HEK293T (cell line): ENCODE measurements around the gene CABP4.

ENCODE experiments used
- CTCF ChIA-PET: fragments of 350-600 bp; formaldehyde crosslinking; extraction: SDS; loops from one replicate; lab custom pipeline; 2021; ENCODE audit warnings: antibody characterized with exemption, inconsistent platforms; lab: Yijun Ruan, JAX
- POLR2A ChIA-PET: fragments of 350-600 bp; formaldehyde crosslinking; extraction: SDS; loops from one replicate; lab custom pipeline; 2020; ENCODE audit warnings: antibody characterized with exemption, inconsistent platforms; lab: Yijun Ruan, JAX
- DNase-seq: peaks from one replicate; pipeline ENCODE4 v3.0.0; 2012; ENCODE audit warnings: mixed read lengths; ENCODE audit errors: extremely low spot score
- ARNT ChIP-seq: fragments of 450-650 bp; IDR thresholded peaks from 2 replicates; pipeline ENCODE4 v1.6.1; 2017; ENCODE audit warnings: mild to moderate bottlenecking
- BHLHE40 ChIP-seq: fragments of 450-650 bp; IDR thresholded peaks from 2 replicates; pipeline ENCODE4 v1.6.1; 2016; ENCODE audit warnings: mild to moderate bottlenecking, moderate library complexity, borderline replicate concordance
- CTBP1 ChIP-seq: fragments of 450-650 bp; IDR thresholded peaks from 2 replicates; pipeline ENCODE4 v1.6.1; 2016; ENCODE audit warnings: borderline replicate concordance
- ELF4 ChIP-seq: fragments of 450-650 bp; IDR thresholded peaks from 2 replicates; pipeline ENCODE4 v1.6.1; 2017; ENCODE audit warnings: antibody characterized with exemption
- FOXA1 ChIP-seq: fragments of 450-650 bp; IDR thresholded peaks from 2 replicates; pipeline ENCODE4 v1.6.1; 2016; ENCODE audit warnings: mild to moderate bottlenecking
- FOXK2 ChIP-seq: fragments of 450-650 bp; IDR thresholded peaks from 2 replicates; pipeline ENCODE4 v1.6.1; 2016; ENCODE audit warnings: mild to moderate bottlenecking
- FOXM1 ChIP-seq: fragments of 450-650 bp; IDR thresholded peaks from 2 replicates; pipeline ENCODE4 v1.6.1; 2017; ENCODE audit warnings: mild to moderate bottlenecking, borderline replicate concordance
- HDGF ChIP-seq: fragments of 450-650 bp; IDR thresholded peaks from 2 replicates; pipeline ENCODE4 v1.6.1; 2017; ENCODE audit warnings: antibody characterized with exemption, borderline replicate concordance
- L3MBTL2 ChIP-seq: fragments of 450-650 bp; conservative IDR thresholded peaks from 2 replicates; pipeline ENCODE4 v1.6.1; 2016; ENCODE audit warnings: mild to moderate bottlenecking
- LEF1 ChIP-seq: fragments of 450-650 bp; IDR thresholded peaks from 2 replicates; pipeline ENCODE4 v1.6.1; 2017; ENCODE audit warnings: mild to moderate bottlenecking, borderline replicate concordance
- NFRKB ChIP-seq: fragments of 450-650 bp; IDR thresholded peaks from 2 replicates; pipeline ENCODE4 v1.6.1; 2016; ENCODE audit warnings: mild to moderate bottlenecking, moderate library complexity
- SP1 ChIP-seq: fragments of 450-650 bp; IDR thresholded peaks from 2 replicates; pipeline ENCODE4 v1.6.1; 2017
- SUZ12 ChIP-seq: fragments of 450-650 bp; IDR thresholded peaks from 2 replicates; pipeline ENCODE4 v1.6.1; 2016; ENCODE audit warnings: mild to moderate bottlenecking
- TARDBP ChIP-seq: fragments of 450-650 bp; IDR thresholded peaks from 2 replicates; pipeline ENCODE4 v1.6.1; 2016
- ZNF384 ChIP-seq: fragments of 450-650 bp; IDR thresholded peaks from 2 replicates; pipeline ENCODE4 v1.6.1; 2016
- TF ChIP-seq, protein P1 (sequence below): fragments of 450-650 bp; IDR thresholded peaks from 2 replicates; pipeline ENCODE4 v1.6.1; 2016

The CABP4 gene

DNA sequence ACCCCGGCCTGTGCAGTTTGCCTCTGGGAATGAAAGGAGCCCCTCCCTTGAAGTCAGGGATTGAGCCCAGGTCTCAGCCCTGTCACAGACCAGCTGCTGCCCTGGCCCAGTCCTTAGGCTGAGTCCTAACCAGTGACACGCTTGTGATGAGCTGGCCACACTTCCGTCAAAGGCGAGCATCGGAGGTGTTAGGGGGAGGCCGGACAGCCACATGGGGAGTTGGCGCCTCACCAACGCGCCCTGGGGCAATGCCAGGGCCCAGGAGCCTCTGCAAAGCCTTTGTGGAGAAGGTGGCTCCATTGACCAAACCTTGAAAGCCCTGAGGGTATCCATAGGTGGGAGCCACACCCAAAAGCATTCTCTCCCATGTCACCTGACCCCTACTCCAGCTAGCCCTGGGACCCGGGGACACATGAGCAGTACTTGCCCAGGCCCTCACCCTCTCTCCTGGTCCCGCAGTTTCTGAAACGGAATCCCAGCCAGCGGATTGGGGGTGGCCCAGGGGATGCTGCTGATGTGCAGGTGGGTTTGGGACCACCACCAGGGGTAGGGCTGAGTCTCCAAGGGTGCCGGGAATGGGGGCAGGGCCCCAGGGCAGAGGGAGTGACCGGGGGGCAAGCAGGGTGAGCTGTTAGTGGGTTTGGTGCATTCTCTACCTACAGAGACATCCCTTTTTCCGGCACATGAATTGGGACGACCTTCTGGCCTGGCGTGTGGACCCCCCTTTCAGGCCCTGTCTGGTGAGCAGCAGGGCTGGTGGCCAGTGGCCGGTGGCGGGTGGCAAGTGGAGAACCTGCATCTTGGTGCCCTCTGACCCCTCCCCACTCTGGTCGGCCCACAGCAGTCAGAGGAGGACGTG lies 21.4 kb upstream of the CABP4 start:
- no peak for DNase-seq
- ChIA-PET CTCF (no interaction called here), POLR2A (no interaction called here)
- TF ChIP-seq FOXA1 (no peak), SUZ12 (no peak), LEF1 (no peak), HDGF (no peak), BHLHE40 (no peak), FOXM1 (no peak), SP1 (no peak), FOXK2 (no peak), L3MBTL2 (no peak), TARDBP (no peak), ELF4 (no peak), CTBP1 (no peak), ARNT (no peak)
- TF ChIP-seq, protein P1, sequence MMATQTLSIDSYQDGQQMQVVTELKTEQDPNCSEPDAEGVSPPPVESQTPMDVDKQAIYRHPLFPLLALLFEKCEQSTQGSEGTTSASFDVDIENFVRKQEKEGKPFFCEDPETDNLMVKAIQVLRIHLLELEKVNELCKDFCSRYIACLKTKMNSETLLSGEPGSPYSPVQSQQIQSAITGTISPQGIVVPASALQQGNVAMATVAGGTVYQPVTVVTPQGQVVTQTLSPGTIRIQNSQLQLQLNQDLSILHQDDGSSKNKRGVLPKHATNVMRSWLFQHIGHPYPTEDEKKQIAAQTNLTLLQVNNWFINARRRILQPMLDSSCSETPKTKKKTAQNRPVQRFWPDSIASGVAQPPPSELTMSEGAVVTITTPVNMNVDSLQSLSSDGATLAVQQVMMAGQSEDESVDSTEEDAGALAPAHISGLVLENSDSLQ: no peak

DNA sequence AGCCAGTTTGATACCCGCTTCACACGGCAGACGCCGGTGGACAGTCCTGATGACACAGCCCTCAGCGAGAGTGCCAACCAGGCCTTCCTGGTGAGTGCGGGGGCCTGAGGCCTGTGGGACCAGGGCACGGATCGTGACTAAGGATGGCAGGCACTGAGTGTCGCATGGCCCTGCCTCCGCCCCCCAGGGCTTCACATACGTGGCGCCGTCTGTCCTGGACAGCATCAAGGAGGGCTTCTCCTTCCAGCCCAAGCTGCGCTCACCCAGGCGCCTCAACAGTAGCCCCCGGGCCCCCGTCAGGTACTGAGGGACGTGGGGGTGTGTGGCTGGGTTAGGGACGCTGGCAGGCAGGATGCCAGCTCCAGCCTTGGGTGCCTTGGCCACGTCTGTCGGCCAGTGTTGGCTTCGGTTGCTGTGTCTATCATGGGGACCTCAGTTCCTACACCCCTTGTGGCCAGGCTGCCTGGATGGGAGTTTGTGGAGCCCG lies 20.7 kb upstream of the CABP4 start:
- CTCF ChIA-PET: no interaction called here
- TF ChIP-seq FOXA1: no peak
- no peak for TF ChIP-seq L3MBTL2
- POLR2A ChIA-PET: no interaction called here
- no peak for DNase-seq

DNA sequence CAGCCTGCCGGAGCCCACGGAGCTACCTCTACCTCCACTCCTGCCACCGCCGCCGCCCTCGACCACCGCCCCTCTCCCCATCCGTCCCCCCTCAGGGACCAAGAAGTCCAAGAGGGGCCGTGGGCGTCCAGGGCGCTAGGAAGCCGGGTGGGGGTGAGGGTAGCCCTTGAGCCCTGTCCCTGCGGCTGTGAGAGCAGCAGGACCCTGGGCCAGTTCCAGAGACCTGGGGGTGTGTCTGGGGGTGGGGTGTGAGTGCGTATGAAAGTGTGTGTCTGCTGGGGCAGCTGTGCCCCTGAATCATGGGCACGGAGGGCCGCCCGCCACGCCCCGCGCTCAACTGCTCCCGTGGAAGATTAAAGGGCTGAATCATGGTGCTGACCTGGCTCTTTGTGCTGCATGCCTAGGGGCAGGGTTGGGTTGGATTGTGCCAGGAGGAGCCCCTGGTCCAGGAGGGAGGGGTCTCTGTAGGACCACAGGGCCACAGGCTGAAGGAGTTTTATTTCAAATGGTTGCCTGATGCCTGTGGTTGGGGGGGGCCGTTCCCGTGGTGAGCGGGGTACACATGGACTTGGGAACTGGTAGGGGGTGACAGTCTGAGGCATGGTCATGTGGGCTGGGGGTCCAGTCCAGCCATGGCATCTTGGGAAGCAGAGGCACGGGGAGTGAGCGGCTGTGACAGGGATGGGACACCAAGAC lies 20.0 kb upstream of the CABP4 start:
- TF ChIP-seq ELF4: no peak
- TF ChIP-seq NFRKB: no peak
- TF ChIP-seq TARDBP: no peak
- no peak for TF ChIP-seq HDGF
- no peak for TF ChIP-seq ZNF384
- POLR2A ChIA-PET: no interaction called here
- DNase-seq: no peak
- CTCF ChIA-PET: no interaction called here

DNA sequence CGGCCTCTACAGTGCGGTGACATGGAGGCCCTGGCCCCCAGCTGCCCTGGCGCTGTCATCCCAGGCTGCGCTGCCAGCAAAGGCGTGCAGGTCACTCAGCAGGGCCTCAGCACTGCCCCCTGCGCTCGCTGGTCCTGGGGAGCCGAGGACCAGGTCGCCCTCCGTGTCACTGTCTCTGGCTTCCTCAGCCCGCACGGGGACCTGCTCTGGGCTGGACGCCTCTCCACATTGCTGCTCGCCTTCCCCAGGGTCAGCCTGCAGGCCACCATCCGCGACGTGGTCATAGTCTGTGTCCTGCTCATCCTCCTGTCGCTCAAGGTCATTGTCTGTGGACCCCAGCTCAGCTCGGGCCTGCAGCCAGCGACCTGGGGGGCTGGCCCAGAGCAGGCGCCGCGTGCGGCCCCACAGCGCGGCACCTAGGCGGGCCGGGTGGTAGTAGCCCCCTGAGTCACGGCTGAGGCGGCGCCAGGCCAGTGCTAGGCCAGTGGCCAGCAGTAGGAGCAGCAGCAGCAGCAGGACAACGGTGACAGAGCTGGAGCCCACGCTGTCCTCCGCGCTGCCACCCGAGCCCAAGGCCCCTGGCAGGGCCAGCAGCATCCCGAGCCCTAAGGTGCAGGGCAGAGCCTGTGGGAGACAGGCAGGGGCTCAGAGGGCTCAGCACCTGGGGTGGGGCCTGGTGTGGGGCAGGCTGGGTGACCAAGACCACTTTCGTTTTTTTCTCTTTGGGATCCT lies 19.3 kb upstream of the CABP4 start:
- ChIA-PET CTCF (no interaction called here), POLR2A (interaction anchor here (4.0 kb wide), 1 partner anchor 33 kb away, joined by 14 read pairs; the partner anchor contains the start of gene TMEM134)
- TF ChIP-seq FOXK2: no peak
- no peak for TF ChIP-seq L3MBTL2
- no peak for TF ChIP-seq SP1
- TF ChIP-seq ARNT: no peak
- TF ChIP-seq SUZ12: no peak
- no peak for TF ChIP-seq CTBP1
- no peak for TF ChIP-seq HDGF
- TF ChIP-seq ZNF384: no peak
- TF ChIP-seq BHLHE40: no peak
- no peak for TF ChIP-seq LEF1
- no peak for TF ChIP-seq TARDBP
- TF ChIP-seq FOXA1: no peak
- TF ChIP-seq, protein P1: no peak
- TF ChIP-seq NFRKB: no peak
- TF ChIP-seq FOXM1: no peak
- no peak for TF ChIP-seq ELF4
- no peak for DNase-seq

DNA sequence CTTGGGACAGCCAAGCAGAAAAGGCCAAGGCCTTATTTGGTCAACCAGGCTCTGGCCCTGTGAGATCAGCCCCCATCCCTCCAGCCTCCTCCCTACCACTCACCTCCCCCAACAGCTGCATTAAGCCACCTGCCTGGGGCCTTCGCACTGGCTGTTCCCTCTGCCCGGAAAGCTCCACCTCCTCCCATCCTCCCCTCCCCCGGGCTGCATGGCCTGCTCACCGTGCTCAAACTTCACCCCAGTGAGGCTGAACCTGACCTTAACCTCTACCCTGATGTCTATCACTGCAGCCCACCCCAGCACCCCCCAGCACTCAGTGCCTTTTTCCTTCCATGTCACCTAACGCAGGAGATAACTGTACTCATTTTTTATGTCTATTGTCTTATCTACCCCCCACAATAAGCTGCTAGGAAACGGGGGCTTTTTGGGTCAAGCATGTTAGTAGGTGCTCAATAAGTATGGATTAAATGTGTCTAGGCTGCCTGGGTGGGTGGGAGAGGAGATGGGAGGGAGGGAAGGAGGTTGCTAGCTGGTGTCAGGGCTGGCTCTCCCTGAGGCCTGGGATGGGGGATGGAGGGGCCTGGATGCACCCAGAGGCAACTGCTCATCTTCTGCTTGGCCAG lies 18.6 kb upstream of the CABP4 start:
- no peak for DNase-seq
- TF ChIP-seq LEF1: no peak
- TF ChIP-seq FOXA1: no peak
- no peak for TF ChIP-seq ARNT
- TF ChIP-seq CTBP1: no peak
- no peak for TF ChIP-seq ELF4
- TF ChIP-seq SP1: no peak
- TF ChIP-seq ZNF384: no peak
- no peak for TF ChIP-seq BHLHE40
- TF ChIP-seq, protein P1: no peak
- no peak for TF ChIP-seq TARDBP
- TF ChIP-seq SUZ12: no peak
- TF ChIP-seq NFRKB: no peak
- ChIA-PET POLR2A (interaction anchor here (0.6 to 4.0 kb wide), 2 partner anchors 32 to 35 kb away, joined by 3 to 14 read pairs; partner anchors contain the start of gene TMEM134), CTCF (no interaction called here)
